Thymus (tissue), 14 donors: Measurements from ENCODE around the gene CFAP74. TPM values are rescaled to one million over a fixed set of nuclear protein-coding genes. Genes with fewer than 3 reads are reported as not detected.

Experiments
- DNase-seq, 9 donors: peaks; one replicate each; pipeline ENCODE4 v3.0.0-alpha.2; 2013; ENCODE audit warnings: low spot score in 9 of 9, low read depth in 6 of 9, missing footprints in 1 of 9
- H3K27ac ChIP-seq, 2 donors: one replicate each; pipeline ENCODE4 v1.5.1; 2013; ENCODE audit warnings: control low read depth in 1 of 2, low read depth in 1 of 2, low read length in 1 of 2, mild to moderate bottlenecking in 1 of 2, moderate library complexity in 1 of 2
- H3K27me3 ChIP-seq, 2 donors: one replicate each; pipeline ENCODE4 v1.5.1; 2013; ENCODE audit warnings: low read length in 1 of 2; ENCODE audit not compliant: control insufficient read depth in 2 of 2, insufficient read depth in 1 of 2
- H3K36me3 ChIP-seq, 2 donors: one replicate each; pipeline ENCODE4 v1.5.1; 2013; ENCODE audit warnings: low read length in 1 of 2, mild to moderate bottlenecking in 1 of 2, moderate library complexity in 1 of 2; ENCODE audit not compliant: control insufficient read depth in 2 of 2, insufficient read depth in 2 of 2
- H3K4me1 ChIP-seq, 2 donors: one replicate each; pipeline ENCODE4 v1.5.1; 2013; ENCODE audit warnings: low read length in 2 of 2; ENCODE audit not compliant: control insufficient read depth in 2 of 2, insufficient read depth in 2 of 2
- H3K4me3 ChIP-seq, 2 donors: one replicate each; pipeline ENCODE4 v1.5.1; 2013; ENCODE audit warnings: low read length in 2 of 2, control low read depth in 1 of 2, mild to moderate bottlenecking in 1 of 2
- H3K9me3 ChIP-seq, 2 donors: one replicate each; pipeline ENCODE4 v1.5.1; 2013; ENCODE audit warnings: low read length in 1 of 2, mild to moderate bottlenecking in 1 of 2; ENCODE audit not compliant: control insufficient read depth in 2 of 2, insufficient read depth in 1 of 2
- WGBS: extraction: QIAGEN DNeasy Blood & Tissue Kit; methylation state at CpG from one replicate; pipeline ENCODE4 v1.1.7; 2013; 5-methylcytosine and 5-hydroxymethylcytosine counted together
- long read RNA-seq, 10 donors: transcript quantifications; one replicate each; lab custom pipeline, GENCODE V29; 2026
- polyA plus RNA-seq: library from polyadenylated mRNA; stranded (reverse); fragments of 200-250 nt; gene quantifications from one replicate; pipeline ENCODE4 v1.2.3, GENCODE V29; 2013
- total RNA-seq: library from RNA; stranded (reverse); fragments of 120-200 nt; gene quantifications from one replicate; pipeline ENCODE4 v1.2.4, GENCODE V29; 2013
- donor health status: healthy.

The CFAP74 gene, protein sequence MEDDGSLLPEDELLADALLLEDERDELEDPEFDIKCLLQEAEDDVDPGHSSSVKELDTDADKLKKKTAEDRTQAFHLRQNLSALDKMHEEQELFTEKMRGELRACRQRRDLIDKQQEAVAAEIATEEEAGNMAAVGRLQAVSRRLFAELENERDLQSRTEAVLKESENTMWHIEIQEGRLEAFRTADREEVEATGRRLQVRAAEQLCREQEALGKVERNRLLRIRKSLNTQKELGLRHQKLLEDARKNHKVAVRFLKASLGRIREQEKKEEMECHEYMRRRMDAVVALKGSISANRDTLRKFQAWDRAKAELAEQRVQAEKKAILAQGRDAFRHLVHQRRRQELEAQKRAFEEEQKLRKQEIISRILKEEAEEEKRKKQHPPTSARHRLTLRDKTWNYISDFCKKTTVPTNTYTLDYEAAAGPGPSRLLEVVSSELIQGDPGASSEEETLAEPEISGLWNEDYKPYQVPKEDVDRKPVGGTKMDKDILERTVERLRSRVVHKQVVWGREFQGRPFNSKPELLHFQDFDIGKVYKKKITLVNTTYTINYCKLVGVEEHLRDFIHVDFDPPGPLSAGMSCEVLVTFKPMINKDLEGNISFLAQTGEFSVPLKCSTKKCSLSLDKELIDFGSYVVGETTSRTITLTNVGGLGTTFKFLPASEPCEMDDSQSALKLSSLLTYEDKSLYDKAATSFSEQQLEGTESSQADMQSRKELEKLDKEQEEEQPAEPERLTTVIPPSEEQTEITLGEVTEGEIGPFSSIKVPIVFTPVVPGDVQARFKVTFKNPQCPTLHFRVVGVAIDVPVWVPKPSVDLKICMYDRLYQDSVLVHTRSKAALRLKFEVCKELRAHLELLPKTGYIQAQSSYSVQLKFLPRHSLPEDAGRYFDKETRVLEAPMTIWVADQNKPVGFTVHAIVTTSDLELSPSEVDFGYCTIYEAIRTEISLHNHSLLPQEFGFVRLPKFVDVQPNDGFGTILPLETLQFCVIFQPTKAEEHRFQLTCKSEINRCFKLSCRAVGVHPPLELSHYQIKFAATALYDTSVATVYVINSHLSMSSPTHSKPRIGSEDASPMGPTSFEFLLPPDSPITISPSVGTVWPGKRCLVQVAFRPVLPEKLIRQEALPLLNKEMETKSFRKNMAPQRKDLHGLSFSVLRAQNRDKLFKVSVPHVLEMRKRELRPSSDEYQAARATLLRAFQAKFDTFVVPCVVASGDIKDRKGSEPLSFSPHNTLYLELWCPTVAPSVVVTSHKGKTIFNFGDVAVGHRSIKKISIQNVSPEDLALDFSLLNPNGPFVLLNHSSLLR (N-terminal part only)
- total RNA-seq, result 0.09 TPM
- polyA plus RNA-seq, result 0.16 TPM
- long read RNA-seq, donor 1, result 0 reads
- long read RNA-seq, donor 2, result 0 reads
- long read RNA-seq, donor 3, result 0 reads
- long read RNA-seq, donor 4, result 0 reads
- long read RNA-seq, donor 5, result 0 reads
- long read RNA-seq, donor 6, result 0 reads
- long read RNA-seq, donor 7, result 0 reads
- long read RNA-seq, donor 8, result 0 reads
- long read RNA-seq, donor 9, result 0 reads
- long read RNA-seq, donor 10, result 0 reads

DNA sequence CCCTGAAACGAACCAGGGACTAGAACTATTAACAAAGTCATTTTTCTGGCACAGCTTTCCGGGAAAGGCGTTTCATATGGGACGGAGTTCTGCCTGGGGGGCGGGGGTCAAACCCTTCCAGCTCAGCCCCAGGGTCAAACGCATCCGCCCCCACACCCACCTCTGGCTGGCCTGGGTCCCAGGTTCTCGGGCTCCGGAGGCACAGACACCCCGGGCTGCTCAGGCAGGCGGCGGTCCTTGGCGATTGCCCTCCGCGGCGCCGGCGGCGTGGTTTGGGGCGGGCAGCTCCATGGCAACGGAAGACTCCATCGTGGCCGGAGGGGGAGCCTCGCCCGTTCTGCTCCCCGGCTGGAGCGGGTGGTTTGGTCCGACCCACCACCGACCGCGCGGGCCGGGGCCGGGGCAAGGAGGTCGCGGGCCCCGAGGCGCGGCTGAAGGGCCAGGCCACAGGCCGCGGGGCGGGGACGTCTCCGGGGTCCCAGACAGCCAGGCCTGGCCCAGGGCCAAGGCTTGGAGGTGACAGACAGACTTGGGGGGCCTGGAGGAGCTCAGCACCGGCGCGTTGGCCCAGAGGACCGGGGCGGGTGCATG lies at the start of gene CFAP74:
TSS of gene CFAP74 (minus strand) at position 246 of the 591 bp plus-strand sequence. CDS start 12,830 bp downstream, outside the sequence.
- DNase-seq, result no peak
- Histone ChIP-seq H3K36me3 (no peaks in the 10 kb centered on the region), H3K27me3 (peaks cover 2 to 59% of the 10 kb centered on the region in 2 donors), H3K4me3 (no peak within 1 kb of the TSS), H3K27ac (no peak within 1 kb of the TSS), H3K9me3 (peaks cover 0 to 2% of the 10 kb centered on the region in 2 donors), H3K4me1 (no peaks in the 10 kb centered on the region)
- WGBS, result 7% methylated on average over 49 of the region's 49 CpGs

DNA sequence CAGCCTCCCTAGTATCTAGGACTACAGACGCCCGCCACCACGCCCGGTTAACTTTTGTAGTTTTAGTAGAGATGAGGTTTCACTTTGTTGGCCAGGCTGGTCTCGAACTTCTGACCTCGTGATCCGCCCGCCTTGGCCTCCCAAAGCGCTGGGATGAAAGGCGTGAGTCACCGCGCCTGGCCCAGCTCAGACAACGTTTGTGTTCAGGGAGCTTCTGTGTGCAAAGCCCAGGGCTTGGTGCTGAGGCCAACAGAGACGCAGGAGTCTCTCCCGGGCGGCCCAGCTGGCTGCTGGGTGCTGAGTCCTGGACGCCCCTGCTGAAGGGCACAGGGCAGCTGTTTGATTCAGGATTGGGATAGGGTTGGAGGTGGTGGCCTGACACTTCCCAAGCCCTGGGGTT lies 49.6 kb upstream of the CFAP74 start:
- Histone ChIP-seq H3K4me3 (no peak overlapping the region), H3K36me3 (no peaks in the 10 kb centered on the region), H3K27me3 (peaks cover 39 to 50% of the 10 kb centered on the region in 2 donors), H3K9me3 (no peaks in the 10 kb centered on the region), H3K4me1 (peaks cover 2 to 7% of the 10 kb centered on the region in 2 donors), H3K27ac (no peak overlapping the region)
- no peak for DNase-seq
- WGBS, result 96% methylated on average over 17 of the region's 17 CpGs

DNA sequence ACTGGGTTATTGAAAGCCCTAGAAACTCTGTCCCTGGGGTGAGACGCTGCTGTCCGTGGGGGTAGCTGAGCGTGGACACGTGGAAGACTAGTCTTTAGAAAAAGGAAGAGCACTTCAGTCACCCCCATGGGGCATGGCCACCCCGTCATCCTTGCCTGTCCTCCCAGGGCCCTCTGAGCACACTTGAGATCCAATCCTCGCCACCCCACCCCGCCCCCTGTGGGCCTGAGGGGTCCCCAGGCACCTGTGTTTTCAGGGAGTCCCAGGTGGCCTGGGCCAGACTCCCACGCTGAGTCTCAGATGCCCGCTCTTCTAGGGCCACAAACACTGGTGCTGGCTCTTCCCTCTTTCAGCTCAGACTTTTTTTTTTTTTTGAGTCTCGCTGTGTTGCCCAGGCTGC lies 49.2 kb upstream of the CFAP74 start:
- no peaks in the 10 kb centered on the region for H3K9me3 ChIP-seq
- H3K4me3 ChIP-seq, result no peak overlapping the region
- peaks cover 2 to 7% of the 10 kb centered on the region in 2 donors for H3K4me1 ChIP-seq
- no peak for DNase-seq
- no peak overlapping the region for H3K27ac ChIP-seq
- no peaks in the 10 kb centered on the region for H3K36me3 ChIP-seq
- peaks cover 44 to 54% of the 10 kb centered on the region in 2 donors for H3K27me3 ChIP-seq
- WGBS, result 97% methylated on average over 10 of the region's 10 CpGs

DNA sequence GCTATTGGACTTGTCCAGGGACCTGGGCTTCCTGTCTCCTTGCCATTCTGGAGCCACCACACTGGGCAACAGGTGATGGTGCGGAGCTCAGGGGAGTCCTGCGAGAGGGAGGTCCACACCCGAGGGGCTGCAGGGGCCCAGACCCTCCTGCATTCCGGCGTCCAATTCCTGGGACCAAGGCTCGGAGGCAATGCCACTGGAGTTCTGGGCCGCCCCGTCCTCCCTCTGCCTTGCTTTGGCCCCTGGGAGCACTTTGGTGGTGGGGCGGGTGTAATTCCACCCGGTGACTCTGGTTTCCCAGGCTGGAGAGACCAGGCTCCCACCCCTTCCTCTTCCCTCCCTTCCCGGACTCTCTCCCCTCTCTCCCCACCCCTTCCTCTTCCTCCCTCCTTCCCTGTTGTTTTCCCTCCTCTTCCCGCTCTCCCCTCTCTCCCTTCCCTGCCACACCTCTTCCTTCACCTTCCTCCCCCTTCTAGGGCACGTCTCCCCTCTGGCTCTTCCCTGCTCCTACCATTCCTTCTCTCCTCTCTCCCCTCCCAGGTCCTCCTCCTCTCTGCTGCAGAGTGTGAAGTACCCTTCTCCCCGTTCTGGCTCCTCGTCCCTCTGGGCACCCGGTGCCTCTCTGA lies 48.6 kb upstream of the CFAP74 start:
- Histone ChIP-seq H3K27me3 (peaks cover 48 to 60% of the 10 kb centered on the region in 2 donors), H3K36me3 (no peaks in the 10 kb centered on the region), H3K4me3 (no peak overlapping the region), H3K4me1 (peaks cover 2 to 7% of the 10 kb centered on the region in 2 donors), H3K27ac (no peak overlapping the region), H3K9me3 (no peaks in the 10 kb centered on the region)
- no peak for DNase-seq
- 95% methylated on average over 16 of the region's 16 CpGs for WGBS

DNA sequence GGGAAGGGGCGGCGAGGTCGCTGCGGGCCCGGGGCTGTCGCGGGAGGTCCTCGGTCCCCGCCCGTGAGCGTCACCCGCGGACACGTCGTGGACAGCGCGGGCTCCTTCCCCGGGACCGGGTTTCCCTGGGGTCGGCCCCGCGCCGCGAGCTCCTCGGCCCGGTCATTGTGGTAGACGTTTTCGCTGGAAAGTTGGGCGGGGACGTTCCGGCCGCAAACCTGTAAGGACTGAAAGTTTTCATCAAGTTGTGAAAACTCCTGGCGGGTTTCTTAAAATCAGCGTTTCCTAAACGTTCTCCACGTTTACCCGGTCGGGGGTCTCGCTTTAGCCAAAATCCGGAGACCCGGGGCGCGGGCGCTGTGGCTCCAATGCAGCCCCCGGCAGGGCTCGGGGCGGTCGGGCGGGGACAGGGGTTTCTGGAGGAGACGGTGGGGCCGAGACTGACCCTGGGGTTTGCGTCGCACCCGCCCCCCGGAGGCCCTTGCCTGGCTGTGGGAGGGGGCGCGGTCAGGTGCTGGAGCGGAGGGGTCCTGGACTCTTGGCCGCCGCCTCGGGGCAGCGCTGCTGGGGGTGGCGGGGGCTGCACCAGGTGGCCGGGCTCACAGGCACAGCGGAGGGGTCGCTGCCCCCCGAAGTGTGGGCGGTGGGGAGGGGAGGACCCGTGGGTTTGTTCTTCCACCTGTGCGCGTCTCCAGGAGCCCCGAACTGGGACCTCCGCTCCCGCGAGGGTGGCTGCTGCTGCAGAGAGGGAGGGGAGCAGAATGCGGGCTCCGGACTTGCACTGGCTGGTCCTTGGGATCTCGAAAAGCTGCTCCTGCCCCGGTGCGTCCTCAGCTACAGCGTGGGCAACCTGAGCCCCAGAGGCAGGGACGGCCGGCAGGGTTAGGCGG lies 47.5 kb upstream of the CFAP74 start:
- Histone ChIP-seq H3K27ac (no peak overlapping the region), H3K4me3 (peak overlapping the region; percentile 17 to 54), H3K36me3 (no peaks in the 10 kb centered on the region), H3K4me1 (peaks cover 2 to 7% of the 10 kb centered on the region in 2 donors), H3K27me3 (peaks cover 59 to 72% of the 10 kb centered on the region in 2 donors), H3K9me3 (no peaks in the 10 kb centered on the region)
- 22% methylated on average over 84 of the region's 84 CpGs for WGBS
- peak in 1 of 9 donors; percentile 6 for DNase-seq

DNA sequence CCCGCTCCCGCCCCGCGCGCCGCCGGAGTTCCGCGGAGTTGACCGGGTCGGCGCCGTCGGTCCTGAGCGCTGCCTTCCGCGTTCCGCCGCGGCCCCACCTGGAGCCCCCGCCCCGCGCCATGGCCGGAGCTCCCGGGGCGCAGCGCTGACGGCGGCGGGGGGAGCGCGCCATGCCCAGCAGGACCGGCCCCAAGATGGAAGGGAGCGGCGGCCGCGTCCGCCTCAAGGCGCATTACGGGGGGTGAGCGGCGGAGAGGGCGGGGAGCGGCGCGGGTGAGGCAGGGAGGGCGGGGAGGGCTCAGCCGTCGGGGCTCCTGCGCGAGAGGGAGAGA lies 46.8 kb upstream of the CFAP74 start:
- Histone ChIP-seq H3K4me3 (peak overlapping the region in 1 of 2 donors; percentile 54), H3K27me3 (peaks cover 61 to 78% of the 10 kb centered on the region in 2 donors), H3K4me1 (peaks cover 2 to 7% of the 10 kb centered on the region in 2 donors), H3K9me3 (no peaks in the 10 kb centered on the region), H3K27ac (no peak overlapping the region), H3K36me3 (no peaks in the 10 kb centered on the region)
- DNase-seq, result peak in 1 of 9 donors; percentile 20
- WGBS, result 1% methylated on average over 51 of the region's 51 CpGs

DNA sequence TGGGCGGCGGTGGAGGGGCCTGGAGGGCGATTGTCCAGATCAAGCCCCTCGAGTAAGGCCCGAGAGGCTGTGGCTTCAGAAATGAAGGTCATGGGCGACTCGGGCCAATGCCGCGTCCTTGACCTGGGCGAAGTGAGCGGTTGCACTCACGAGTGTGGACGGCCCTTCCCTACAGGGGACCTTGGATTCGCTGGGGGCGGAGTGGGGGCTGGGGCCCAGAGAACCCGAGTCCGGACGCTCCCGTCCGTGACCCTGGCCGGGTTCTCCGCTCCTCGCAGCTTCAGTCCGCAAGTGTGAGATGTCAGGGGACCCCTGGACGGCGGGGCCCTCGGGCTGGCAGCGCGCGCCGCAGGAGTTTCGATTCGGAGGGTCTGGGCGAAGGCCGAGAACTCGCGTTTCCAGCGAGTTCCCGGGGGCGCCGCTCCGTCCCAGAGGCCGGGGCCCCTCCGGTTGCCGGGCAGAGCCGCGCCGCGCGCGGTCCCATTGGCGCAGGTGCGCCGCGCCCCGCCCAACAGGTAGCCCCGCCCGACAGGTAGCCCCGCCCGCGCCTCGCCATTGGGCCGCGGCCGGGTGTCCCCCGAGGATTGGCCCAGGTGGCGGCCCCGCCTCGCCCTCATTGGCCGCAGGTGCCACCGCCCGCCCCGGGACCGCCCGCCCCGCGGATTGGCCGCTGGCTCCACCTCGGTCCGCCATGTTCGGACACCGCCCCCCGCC lies 46.3 kb upstream of the CFAP74 start, which contains the start of gene PRKCZ:
TSS of gene PRKCZ (plus strand) at position 694 of the 714 bp plus-strand sequence. CDS start 220 bp downstream, outside the sequence.
- Histone ChIP-seq H3K27ac (peak within 1 kb of the TSS in 1 of 2 donors; percentile 26), H3K27me3 (peaks cover 63 to 83% of the 10 kb centered on the region in 2 donors)

More for the DNA sequence above, 46.3 kb upstream of the CFAP74 start, which contains the start of gene PRKCZ:
- DNase-seq, result peak; percentile 4 to 78 (median 46)
- Histone ChIP-seq H3K4me3 (peak within 1 kb of the TSS; percentile 40 to 54), H3K4me1 (peaks cover 2 to 9% of the 10 kb centered on the region in 2 donors), H3K9me3 (no peaks in the 10 kb centered on the region), H3K36me3 (no peaks in the 10 kb centered on the region)
- 3% methylated on average over 83 of the region's 83 CpGs for WGBS
